Hematopoietic multipotent progenitor cell treated with erythropoietin and hydrocortisone succinate and interleukin-3 and kit ligand, for 8 days (in vitro differentiated cells): ENCODE data around the gene PAPSS2.

ENCODE experiments used
- DNase-seq: peaks from one replicate; pipeline ENCODE4 v3.0.0-alpha.2; 2015

The PAPSS2 gene

GRCh38 chr10:87753995-87754866 is 94.6 kb downstream of the PAPSS2 start:
- DNase-seq = no peak

DNA sequence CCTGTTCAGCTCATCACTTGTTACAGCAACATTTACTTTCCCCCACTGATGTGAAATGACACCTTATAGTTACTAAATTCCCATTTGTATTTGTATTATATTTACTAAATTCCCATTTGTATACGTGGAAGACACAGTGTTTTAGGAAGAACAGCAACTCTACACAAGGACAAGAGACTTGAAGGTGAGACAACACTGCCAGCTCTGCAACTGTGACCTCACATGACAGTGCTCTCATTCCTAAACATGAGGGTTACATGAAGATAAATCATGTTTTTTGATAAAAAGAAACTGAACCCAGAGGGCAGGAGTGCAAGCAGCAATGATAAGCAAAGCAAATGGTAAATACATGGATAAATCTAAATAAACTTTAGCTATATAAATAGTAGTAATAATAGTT is 98.0 kb downstream of the PAPSS2 start:
- DNase-seq = no peak

DNA sequence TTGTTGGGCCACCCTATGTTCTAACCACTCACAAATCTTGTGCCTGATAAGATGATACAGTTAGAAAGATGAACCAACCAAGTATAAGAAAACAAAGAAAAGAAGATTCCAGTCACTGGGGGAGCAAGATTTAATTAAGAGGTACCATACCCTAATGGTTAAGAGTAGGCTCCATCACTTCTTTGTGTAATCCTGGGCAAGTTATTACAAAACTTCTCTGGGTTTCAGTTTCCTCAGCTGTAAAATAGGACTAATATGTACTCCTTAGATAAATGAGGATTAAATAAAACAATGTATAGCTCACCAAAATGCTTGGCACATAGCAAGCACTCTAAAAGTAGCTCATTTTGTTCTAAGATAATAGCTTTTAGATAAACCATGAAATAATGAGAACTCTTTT is 99.9 kb downstream of the PAPSS2 start:
- DNase-seq = no peak

GRCh38 chr10:87760195-87760905 is 100.7 kb downstream of the PAPSS2 start:
- no peak for DNase-seq

DNA sequence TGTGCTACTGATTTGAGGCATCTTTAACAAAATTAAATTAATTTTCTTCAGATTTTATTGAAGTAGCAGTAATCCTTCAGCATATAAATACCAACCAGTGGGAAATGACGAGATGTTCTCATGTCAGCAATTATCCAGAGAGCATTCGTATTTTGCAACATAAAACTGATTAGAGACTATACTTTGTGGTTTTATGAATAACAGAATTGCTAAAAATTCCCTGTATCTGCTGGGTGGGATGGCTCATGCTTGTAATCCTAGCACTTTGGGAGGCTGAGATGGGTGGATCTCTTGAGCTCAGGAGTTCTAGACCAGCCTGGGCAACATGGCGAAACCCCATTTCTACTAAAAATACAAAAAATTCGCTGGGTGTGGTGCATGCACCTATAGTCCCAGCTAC is 101.5 kb downstream of the PAPSS2 start:
- no peak for DNase-seq

GRCh38 chr10:87761892-87762291 is 102.2 kb downstream of the PAPSS2 start:
- peak; percentile 13 for DNase-seq

DNA sequence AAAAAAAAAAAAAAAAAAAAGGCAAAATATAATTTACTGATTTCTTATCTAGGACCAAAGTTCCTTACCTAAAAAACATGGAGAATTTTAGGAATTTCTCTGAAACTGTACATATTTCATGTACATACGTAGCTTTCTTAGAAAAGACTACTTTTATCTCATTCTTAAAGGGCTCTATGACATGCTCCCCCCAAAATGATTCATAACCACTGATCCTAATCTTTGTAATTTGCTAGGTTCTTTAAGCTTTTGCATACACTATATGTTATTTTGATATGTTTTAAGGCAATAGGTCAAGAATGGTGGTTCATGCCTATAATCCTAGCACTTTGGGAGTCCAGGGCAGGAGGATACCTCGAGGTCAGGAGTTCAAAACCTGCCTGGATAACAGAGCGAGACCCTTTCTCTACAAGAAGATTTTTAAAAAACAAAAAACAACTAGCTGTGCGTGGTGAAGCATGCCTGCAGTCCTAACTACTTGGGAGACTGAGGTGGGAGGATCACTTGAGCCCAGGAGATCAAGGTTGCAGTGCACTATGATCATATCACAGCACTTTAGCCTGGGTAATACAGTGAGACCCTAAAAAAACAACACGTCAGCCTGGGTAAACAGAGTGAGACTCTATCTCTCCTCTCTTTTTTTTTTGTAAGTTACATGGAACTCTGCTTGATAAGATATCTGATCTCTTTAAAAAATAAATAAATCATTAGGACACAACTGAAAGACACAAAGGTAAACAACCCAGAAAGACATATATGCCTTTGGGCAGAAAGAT is 103.6 kb downstream of the PAPSS2 start:
- DNase-seq = peak; percentile 43

- no peak for DNase-seq
Measured at GRCh38 chr10:87764072-87764934, 104.6 kb downstream of the PAPSS2 start.

GRCh38 chr10:87765666-87766376 is 106.1 kb downstream of the PAPSS2 start:
- DNase-seq = no peak

DNA sequence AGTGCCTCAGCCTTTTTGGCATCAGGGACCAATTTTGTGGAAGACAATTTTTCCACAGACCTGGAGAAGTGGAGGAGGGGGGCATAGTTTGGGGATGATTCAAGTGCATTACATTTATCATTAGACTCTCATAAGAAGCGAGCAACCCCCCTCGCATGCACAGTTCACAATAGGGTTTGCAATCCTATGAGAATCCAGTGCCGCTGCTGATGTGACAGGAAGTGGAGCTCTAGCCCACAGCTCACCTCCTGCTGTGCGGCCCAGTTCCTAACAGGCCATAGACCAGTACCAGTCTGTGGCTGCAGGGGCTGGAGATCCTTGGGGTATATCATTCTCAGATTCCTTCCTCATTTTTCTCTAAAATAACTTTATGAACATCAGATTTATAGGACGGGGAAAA is 107.6 kb downstream of the PAPSS2 start:
- no peak for DNase-seq

DNA sequence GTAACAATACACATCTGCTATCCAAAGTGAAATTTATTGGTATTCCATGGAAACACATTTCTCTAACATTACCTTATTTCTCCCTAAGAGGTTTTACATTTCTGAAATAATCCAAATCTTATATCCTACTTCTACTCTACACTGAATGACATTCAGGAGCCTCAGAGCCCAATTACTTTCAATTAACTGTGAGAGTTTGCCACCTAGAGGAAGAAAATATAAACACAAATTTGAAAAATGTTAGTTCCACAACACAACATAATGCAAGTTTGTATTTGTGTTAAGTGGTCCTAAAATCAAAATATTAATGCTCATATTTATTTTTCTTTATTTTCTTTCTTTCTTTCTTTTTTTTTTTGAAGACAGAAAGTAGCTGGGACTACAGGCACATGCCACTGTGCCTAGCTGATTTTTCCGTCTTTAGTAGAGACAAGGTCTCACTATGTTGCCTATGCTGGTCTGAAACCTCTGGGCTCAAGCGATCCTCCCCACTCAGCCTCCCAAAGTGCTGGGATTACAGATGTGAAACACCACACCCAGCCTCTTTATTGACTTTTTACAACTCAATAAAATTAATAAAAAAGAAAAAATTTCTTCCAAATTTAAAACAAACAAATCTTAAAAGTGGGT is 112.3 kb downstream of the PAPSS2 start:
- peak; percentile 59 for DNase-seq

GRCh38 chr10:87775766-87776165 is 116.1 kb downstream of the PAPSS2 start:
- no peak for DNase-seq

DNA sequence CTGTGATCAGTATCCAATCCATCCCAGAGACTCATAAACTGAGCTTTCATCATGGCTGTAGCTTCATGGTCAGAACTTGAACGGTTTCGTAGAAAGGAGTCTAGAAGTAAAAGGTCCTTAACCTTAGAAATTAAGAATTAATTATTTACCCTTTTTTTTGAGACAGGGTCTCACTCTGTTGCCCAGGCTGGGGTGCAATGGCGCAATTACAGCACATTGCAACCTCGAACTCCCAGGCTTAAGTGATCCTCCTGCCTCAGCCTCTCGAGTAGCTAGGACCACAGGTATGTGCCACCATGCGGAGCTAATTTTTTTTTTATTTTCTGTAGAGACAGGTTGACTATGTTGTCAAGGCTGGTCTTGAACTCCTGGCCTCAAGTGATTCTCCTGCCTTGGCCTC is 116.7 kb downstream of the PAPSS2 start:
- DNase-seq = no peak

DNA sequence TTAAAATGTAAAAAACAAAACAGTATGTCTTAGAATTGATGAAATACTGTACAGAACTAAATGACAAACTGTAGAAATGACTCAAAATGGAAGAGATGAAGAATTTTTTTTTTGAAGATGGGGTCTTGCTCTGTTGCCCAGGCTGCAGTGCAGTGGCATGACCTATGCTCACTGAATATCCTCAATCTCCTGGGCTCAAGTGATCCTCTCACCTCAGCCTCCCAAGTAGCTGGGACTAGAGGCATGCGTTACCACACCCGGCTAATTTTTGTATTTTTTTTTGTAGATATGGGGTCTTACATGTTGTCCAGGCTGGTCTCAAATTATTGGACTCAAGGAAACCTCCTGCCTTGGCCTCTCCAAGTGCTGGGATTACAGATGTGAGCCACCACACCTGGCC is 121.9 kb downstream of the PAPSS2 start:
- DNase-seq = no peak

GRCh38 chr10:87782721-87783120 is 123.0 kb downstream of the PAPSS2 start:
- no peak for DNase-seq

DNA sequence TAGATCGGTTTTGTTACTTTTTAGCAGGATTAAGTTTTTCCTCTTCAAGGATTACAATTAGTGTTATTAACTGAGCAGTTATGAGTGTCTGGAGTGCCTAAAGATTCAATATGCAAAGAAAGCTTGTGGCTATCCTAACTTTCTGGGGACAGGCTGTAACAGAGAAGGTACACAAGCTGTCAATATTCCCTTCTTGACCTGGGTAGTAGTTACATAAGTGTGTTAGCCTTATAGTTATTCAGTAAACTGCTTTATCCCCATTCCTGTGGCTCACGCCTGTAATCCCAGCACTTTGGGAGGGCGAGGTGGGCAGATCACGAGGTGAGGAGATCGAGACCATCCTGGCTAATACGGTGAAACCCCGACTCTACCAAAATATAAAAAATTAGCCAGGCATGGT is 126.7 kb downstream of the PAPSS2 start:
- no peak for DNase-seq

DNA sequence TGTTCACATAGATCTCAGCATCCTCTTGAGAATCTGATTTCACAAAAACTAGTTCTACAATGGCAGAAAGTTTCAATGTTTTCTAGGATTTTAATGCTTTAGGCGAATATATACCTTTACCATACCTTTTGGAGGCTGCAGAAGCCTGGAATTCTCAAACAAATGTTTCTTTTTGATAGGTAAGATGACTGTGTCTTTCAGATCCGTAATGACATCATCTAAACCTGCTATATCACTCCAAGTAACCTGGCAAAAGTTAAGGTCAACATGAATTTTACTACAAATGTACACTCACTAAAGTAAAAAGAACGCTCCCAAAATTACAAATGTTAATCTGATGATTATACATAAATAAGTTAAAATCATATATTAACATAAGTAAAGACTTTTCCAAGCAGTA is 130.5 kb downstream of the PAPSS2 start:
- DNase-seq = no peak

DNA sequence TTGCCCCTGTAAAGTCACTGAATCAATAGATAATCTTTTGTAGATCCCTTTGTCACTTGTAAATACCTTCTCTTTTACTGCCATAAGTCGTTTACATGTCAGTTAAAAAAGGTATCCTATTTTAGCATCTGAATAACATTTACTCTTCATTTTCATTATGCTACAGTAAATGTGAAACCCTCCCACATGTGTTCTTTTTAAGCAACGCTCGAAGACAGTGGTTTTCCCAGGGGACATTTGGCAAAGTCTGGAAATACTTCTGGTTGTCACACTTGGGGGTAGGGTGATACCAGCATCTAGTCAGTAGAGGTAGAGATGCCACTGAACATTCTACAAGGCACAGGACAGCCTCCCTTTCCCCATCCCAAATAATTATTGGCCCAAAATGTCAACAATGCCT is 134.6 kb downstream of the PAPSS2 start:
- DNase-seq = no peak
